ENCODE measurements around the gene ZNF778. TPM values are rescaled to one million over a fixed set of nuclear protein-coding genes. Genes with fewer than 3 reads are reported as not detected.

ZNF778 gene
- total and polyA plus RNA-seq, 2 of the 13 experiments (the other 11 are each of a cell fraction or from before 2014, with no cell fraction given), result 3.8 to 7.2 TPM

GRCh38 chr16:89176147-89176690 is 41.3 kb upstream of the ZNF778 start (continued):
- no peak for TF ChIP-seq MZF1 (CRISPR knock-in tag; IDR thresholded peaks at IDR 0.05; ENCODE audit: borderline replicate concordance)
- no peak for TF ChIP-seq ZNF598 (CRISPR knock-in tag; IDR thresholded peaks at IDR 0.05; ENCODE audit: borderline replicate concordance)
- no peak for TF ChIP-seq DRAP1 (CRISPR knock-in tag; IDR thresholded peaks at IDR 0.05)
- no peak for TF ChIP-seq PITX1 (CRISPR knock-in tag; IDR thresholded peaks at IDR 0.05)
- TF ChIP-seq REPIN1 (CRISPR knock-in tag; IDR thresholded peaks at IDR 0.05; ENCODE audit: borderline replicate concordance, low read depth), result no peak
- no peak for TF ChIP-seq RORA (CRISPR knock-in tag; IDR thresholded peaks at IDR 0.05)
- no peak for TF ChIP-seq ELF1 (CRISPR knock-in tag; IDR thresholded peaks at IDR 0.05)
- TF ChIP-seq NFKB2 (CRISPR knock-in tag; IDR thresholded peaks at IDR 0.05; ENCODE audit: borderline replicate concordance), result no peak
- no peak for TF ChIP-seq AKNA (CRISPR knock-in tag; IDR thresholded peaks at IDR 0.05; ENCODE audit: borderline replicate concordance)
- 0 out of 2 replicates have a peak, but pooled peaks have one; percentile 1 for TF ChIP-seq DR1 (CRISPR knock-in tag; IDR thresholded peaks at IDR 0.05)
- TF ChIP-seq HIC2 (CRISPR knock-in tag; IDR thresholded peaks at IDR 0.05; ENCODE audit: low read depth), result peak; percentile 45; the same call in 1 of the 2 replicates
- TF ChIP-seq HINFP (CRISPR knock-in tag; IDR thresholded peaks at IDR 0.05; ENCODE audit: low read depth), result no peak
- TF ChIP-seq ZNF296 (CRISPR knock-in tag; conservative IDR thresholded peaks at IDR 0.05), result no peak
- no peak for TF ChIP-seq MLLT10 (CRISPR knock-in tag; IDR thresholded peaks at IDR 0.05)
- no peak for TF ChIP-seq NCOA5 (CRISPR knock-in tag; IDR thresholded peaks at IDR 0.05)
- no peak for TF ChIP-seq ZNF670 (CRISPR knock-in tag; IDR thresholded peaks at IDR 0.05; ENCODE audit: borderline replicate concordance)
- peak; percentile 82 for TF ChIP-seq MTF2 (CRISPR knock-in tag; IDR thresholded peaks at IDR 0.05; ENCODE audit: borderline replicate concordance)
- 0 out of 2 replicates have a peak, but pooled peaks have one; percentile 13 for TF ChIP-seq HNRNPL (IDR thresholded peaks at IDR 0.05; ENCODE audit: low read depth, low read length)
- no peak for TF ChIP-seq ZNF770 (CRISPR knock-in tag; IDR thresholded peaks at IDR 0.05)

All from HepG2 (cell line).